Hepatocyte (in vitro differentiated cells): ENCODE results near the gene SHROOM3. TPM values are rescaled to one million over a fixed set of nuclear protein-coding genes. Genes with fewer than 3 reads are reported as not detected.

ENCODE experiments used
- DNase-seq: peaks from one replicate; pipeline ENCODE4 v3.0.0-alpha.2; 2016; ENCODE audit warnings: low spot score
- H2AFZ ChIP-seq: fragments of 200-600 bp; sonication (generic); 2 replicates; pipeline ENCODE4 v1.6.0; 2016; ENCODE audit warnings: antibody characterized with exemption, mild to moderate bottlenecking
- H3K27ac ChIP-seq: fragments of 200-600 bp; sonication (generic); 2 replicates; pipeline ENCODE4 v1.5.1; 2016; ENCODE audit warnings: mild to moderate bottlenecking
- H3K27me3 ChIP-seq: fragments of 200-600 bp; sonication (generic); 2 replicates; pipeline ENCODE4 v1.6.1; 2016
- H3K36me3 ChIP-seq: fragments of 200-600 bp; sonication (generic); replicated peaks from 2 replicates; pipeline ENCODE4 v1.5.1; 2016; ENCODE audit warnings: low read depth; ENCODE audit not compliant: insufficient read depth
- H3K4me1 ChIP-seq: fragments of 200-600 bp; sonication (generic); 2 replicates; pipeline ENCODE4 v1.5.1; 2016; ENCODE audit warnings: mild to moderate bottlenecking, moderate library complexity; ENCODE audit not compliant: insufficient read depth
- H3K4me2 ChIP-seq: fragments of 200-600 bp; sonication (generic); 2 replicates; pipeline ENCODE4 v1.6.0; 2016
- H3K4me3 ChIP-seq: fragments of 200-600 bp; sonication (generic); 2 replicates; pipeline ENCODE4 v1.5.1; 2016; ENCODE audit warnings: mild to moderate bottlenecking
- H3K79me2 ChIP-seq: fragments of 200-600 bp; sonication (generic); 2 replicates; pipeline ENCODE4 v1.6.0; 2017; ENCODE audit warnings: mild to moderate bottlenecking
- H3K9me2 ChIP-seq: fragments of 200-600 bp; sonication (generic); replicated peaks from 2 replicates; pipeline ENCODE4 v1.6.0; 2017; ENCODE audit warnings: mild to moderate bottlenecking; ENCODE audit not compliant: insufficient read depth
- H3K9me3 ChIP-seq: fragments of 200-600 bp; sonication (generic); 2 replicates; pipeline ENCODE4 v1.5.1; 2016; ENCODE audit warnings: low read depth, mild to moderate bottlenecking
- H4K20me1 ChIP-seq: fragments of 200-600 bp; sonication (generic); 2 replicates; pipeline ENCODE4 v1.6.0; 2016; ENCODE audit warnings: mild to moderate bottlenecking; ENCODE audit not compliant: insufficient read depth, poor library complexity, severe bottlenecking
- CTCF ChIP-seq: fragments of 200-600 bp; sonication (generic); IDR thresholded peaks from 2 replicates; pipeline ENCODE4 v1.5.1; 2016; ENCODE audit warnings: antibody characterized with exemption, mild to moderate bottlenecking; ENCODE audit not compliant: poor library complexity
- EZH2 ChIP-seq: fragments of 200-600 bp; sonication (generic); IDR thresholded peaks from 2 replicates; pipeline ENCODE4 v1.6.1; 2016; ENCODE audit warnings: antibody characterized with exemption, mild to moderate bottlenecking, borderline replicate concordance
- EZH2phosphoT487 ChIP-seq: fragments of 200-600 bp; sonication (generic); IDR thresholded peaks from one replicate; pipeline ENCODE4 v1.6.1; 2018; ENCODE audit warnings: antibody characterized with exemption, mild to moderate bottlenecking, low read depth, moderate library complexity; ENCODE audit not compliant: unreplicated experiment, severe bottlenecking
- WGBS: methylation state at CpG from one replicate; pipeline ENCODE4 v1.1.6; 2016; ENCODE audit warnings: low lambda C conversion rate; ENCODE audit errors: missing lambda C conversion rate; 5-methylcytosine and 5-hydroxymethylcytosine counted together
- polyA plus RNA-seq: library from polyadenylated mRNA; unstranded; fragments of >200 nt; fragmentation: Nextera tagmentation; extraction: Ambion mirVana; gene quantifications from 2 replicates; pipeline ENCODE4 v1.2.1, GENCODE V29; 2016
- total RNA-seq: library from RNA; depleted of rRNA; stranded (reverse); fragments of >200 nt; gene quantifications from 2 replicates; pipeline ENCODE4 v1.2.3, GENCODE V29; 2014

SHROOM3 gene
- total and polyA plus RNA-seq, 2 experiments from 2014 or later, result 35.0 to 63.1 TPM

DNA sequence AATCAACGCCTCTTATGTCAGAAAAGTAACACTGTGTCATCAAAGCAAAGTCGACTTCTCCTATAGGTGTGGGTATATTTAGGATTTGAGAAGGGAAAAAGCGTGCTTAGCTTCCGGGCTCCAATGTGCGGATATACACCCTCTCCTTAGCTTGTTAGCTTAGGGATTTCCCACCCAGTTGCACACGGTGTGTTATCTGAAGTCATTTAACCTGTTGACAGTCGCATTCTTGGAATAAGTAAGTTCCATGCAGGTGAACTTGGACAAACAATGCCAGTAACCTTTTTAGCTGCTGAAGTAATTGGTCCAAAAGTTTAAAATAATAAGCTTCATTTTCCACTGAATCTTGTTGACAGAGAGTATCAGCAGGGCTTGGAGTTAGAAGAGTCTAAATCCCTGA, 113.7 kb downstream of the SHROOM3 start:
- H3K79me2 ChIP-seq, result no peaks in the 10 kb centered on the region
- WGBS, result 57% methylated on average over 7 of the region's 7 CpGs
- H3K4me2 ChIP-seq, result peak overlapping the region; percentile 1
- H3K9me3 ChIP-seq, result no peaks in the 10 kb centered on the region
- TF ChIP-seq EZH2 (no peak), EZH2phosphoT487 (no peak), CTCF (no peak)
- no peaks in the 10 kb centered on the region for H3K9me2 ChIP-seq
- H3K4me1 ChIP-seq, result peaks cover 25% of the 10 kb centered on the region
- no peaks in the 10 kb centered on the region for H3K36me3 ChIP-seq
- no peaks in the 10 kb centered on the region for H4K20me1 ChIP-seq
- DNase-seq, result peak; percentile 52
- H2AFZ ChIP-seq, result no peak overlapping the region
- H3K4me3 ChIP-seq, result no peak overlapping the region
- H3K27ac ChIP-seq, result peak overlapping the region; percentile 86
- no peaks in the 10 kb centered on the region for H3K27me3 ChIP-seq

- Histone ChIP-seq H3K36me3 (no peaks in the 10 kb centered on the region), H3K4me1 (peaks cover 25% of the 10 kb centered on the region), H3K9me2 (no peaks in the 10 kb centered on the region), H3K27me3 (no peaks in the 10 kb centered on the region), H3K4me3 (no peak overlapping the region), H3K27ac (no peak overlapping the region), H3K4me2 (no peak overlapping the region), H3K79me2 (no peaks in the 10 kb centered on the region), H3K9me3 (no peaks in the 10 kb centered on the region), H4K20me1 (no peaks in the 10 kb centered on the region), H2AFZ (no peak overlapping the region)
- no peak for TF ChIP-seq CTCF
- no peak for TF ChIP-seq EZH2
- no peak for TF ChIP-seq EZH2phosphoT487
- WGBS, result 88% methylated on average over 1 of the region's 1 CpG
- DNase-seq, result no peak
These were observed 114.7 kb downstream of the SHROOM3 start for GRCh38 chr4:76549765-76550164.

DNA sequence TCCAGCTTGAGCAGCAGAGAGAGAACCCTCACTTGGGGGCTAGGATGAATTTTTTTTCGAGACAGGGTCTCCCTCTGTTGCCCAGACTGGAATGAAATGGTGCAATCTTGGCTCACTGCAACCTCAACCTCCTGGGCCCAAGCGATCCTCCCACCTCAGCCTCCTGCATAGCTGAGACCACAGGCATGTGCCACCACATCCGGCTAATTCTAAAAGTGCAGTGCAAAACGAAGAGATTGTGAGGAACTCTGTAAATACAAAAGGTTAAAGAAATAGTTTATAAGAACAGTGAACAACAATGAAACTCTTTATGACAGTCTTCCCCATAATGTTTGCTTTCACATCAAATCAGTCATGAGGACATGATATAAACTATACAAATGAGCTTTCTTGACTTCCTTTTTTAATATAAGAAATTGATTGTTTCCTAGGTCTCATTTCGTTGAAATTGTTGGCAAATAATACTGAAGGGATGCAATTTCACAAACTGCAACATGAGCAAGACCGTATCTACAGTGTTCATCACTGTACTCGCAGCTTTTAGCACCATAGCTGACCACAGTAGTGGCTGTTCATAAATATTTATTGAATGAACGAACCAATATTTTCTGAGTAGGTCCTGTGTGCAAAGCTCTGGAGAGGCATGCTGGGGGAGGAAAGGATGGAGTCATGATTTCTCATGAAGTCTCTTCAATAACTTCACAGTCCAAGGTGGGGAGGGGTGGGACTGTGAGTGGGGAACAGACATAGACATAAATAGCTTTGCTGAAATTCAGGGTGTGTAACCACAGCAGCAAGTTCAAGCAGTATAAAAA, 116.1 kb downstream of the SHROOM3 start:
- DNase-seq, result no peak
- Histone ChIP-seq H3K4me2 (no peak overlapping the region), H3K79me2 (no peaks in the 10 kb centered on the region), H4K20me1 (no peaks in the 10 kb centered on the region), H3K4me3 (no peak overlapping the region), H3K4me1 (peaks cover 22% of the 10 kb centered on the region), H2AFZ (no peak overlapping the region), H3K9me2 (no peaks in the 10 kb centered on the region), H3K9me3 (no peaks in the 10 kb centered on the region), H3K27me3 (no peaks in the 10 kb centered on the region), H3K27ac (no peak overlapping the region), H3K36me3 (no peaks in the 10 kb centered on the region)
- 80% methylated on average over 8 of the region's 8 CpGs for whole genome bisulfite sequencing
- TF ChIP-seq EZH2phosphoT487 (no peak), EZH2 (no peak), CTCF (no peak)
